DND-41 (cell line): ENCODE measurements around the gene TBC1D19.

Source experiments
- ATAC-seq: fragments of 200-7000 bp; cut with Tn5 transposase; 3 replicates; pipeline ENCODE4 v1.9.1; 2021; ENCODE audit warnings: low read depth; ENCODE audit not compliant: insufficient read depth
- DNase-seq: peaks from one replicate; pipeline ENCODE4 v3.0.0-alpha.2; 2020
- H2AFZ ChIP-seq: 2 replicates; pipeline ENCODE4 v1.6.0; 2012; ENCODE audit warnings: low read depth, low read length
- H3K27ac ChIP-seq: 2 replicates; pipeline ENCODE4 v1.5.1; 2012; ENCODE audit warnings: low read length, inconsistent platforms
- H3K27me3 ChIP-seq: fragments of 200-600 bp; sonication (generic); 2 replicates; pipeline ENCODE4 v1.6.0; 2012; ENCODE audit warnings: low read length, mild to moderate bottlenecking, inconsistent platforms; ENCODE audit not compliant: insufficient read depth, poor library complexity
- H3K36me3 ChIP-seq: 2 replicates; pipeline ENCODE4 v1.5.1; 2012; ENCODE audit warnings: low read length, inconsistent platforms; ENCODE audit not compliant: insufficient read depth
- H3K4me1 ChIP-seq: 2 replicates; pipeline ENCODE4 v1.5.1; 2012; ENCODE audit warnings: mild to moderate bottlenecking, low read length; ENCODE audit not compliant: insufficient read depth
- H3K4me2 ChIP-seq: 2 replicates; pipeline ENCODE4 v1.6.0; 2012; ENCODE audit warnings: mild to moderate bottlenecking, moderate library complexity, low read length, inconsistent platforms; ENCODE audit not compliant: insufficient read depth
- H3K4me3 ChIP-seq, 2 experiments: fragments of 200-600 bp in 1 of 2; shearing (Covaris generic) in 1 of 2; 2 replicates each; pipeline ENCODE4 v1.5.1; 2012 to 2016; ENCODE audit warnings: inconsistent platforms in 2 of 2, low read length in 2 of 2, mild to moderate bottlenecking in 2 of 2, low read depth in 1 of 2, moderate library complexity in 1 of 2
- H3K79me2 ChIP-seq: 2 replicates; pipeline ENCODE4 v1.6.0; 2012; ENCODE audit warnings: low read length, inconsistent platforms; ENCODE audit not compliant: insufficient read depth
- H3K9ac ChIP-seq: 2 replicates; pipeline ENCODE4 v1.6.0; 2012; ENCODE audit warnings: low read depth, mild to moderate bottlenecking, inconsistent platforms, low read length, moderate library complexity
- H3K9me3 ChIP-seq: 2 replicates; pipeline ENCODE4 v1.5.1; 2012; ENCODE audit warnings: low read length, moderate library complexity, mild to moderate bottlenecking, inconsistent platforms; ENCODE audit not compliant: insufficient read depth, severe bottlenecking
- H4K20me1 ChIP-seq: 2 replicates; pipeline ENCODE4 v1.6.0; 2012; ENCODE audit warnings: low read length; ENCODE audit not compliant: insufficient read depth
- EZH2 ChIP-seq: IDR thresholded peaks from 3 replicates; pipeline ENCODE4 v1.6.1; 2012; ENCODE audit warnings: borderline replicate concordance, low read depth, mild to moderate bottlenecking, moderate library complexity, low read length, inconsistent platforms; ENCODE audit not compliant: severe bottlenecking
- TF ChIP-seq, protein P1 (sequence below): IDR thresholded peaks from 2 replicates; pipeline ENCODE4 v1.5.1; 2012; ENCODE audit warnings: borderline replicate concordance, low read length, moderate library complexity, mild to moderate bottlenecking; ENCODE audit not compliant: poor library complexity, severe bottlenecking; ENCODE audit errors: extremely low read depth

The TBC1D19 gene

DNA sequence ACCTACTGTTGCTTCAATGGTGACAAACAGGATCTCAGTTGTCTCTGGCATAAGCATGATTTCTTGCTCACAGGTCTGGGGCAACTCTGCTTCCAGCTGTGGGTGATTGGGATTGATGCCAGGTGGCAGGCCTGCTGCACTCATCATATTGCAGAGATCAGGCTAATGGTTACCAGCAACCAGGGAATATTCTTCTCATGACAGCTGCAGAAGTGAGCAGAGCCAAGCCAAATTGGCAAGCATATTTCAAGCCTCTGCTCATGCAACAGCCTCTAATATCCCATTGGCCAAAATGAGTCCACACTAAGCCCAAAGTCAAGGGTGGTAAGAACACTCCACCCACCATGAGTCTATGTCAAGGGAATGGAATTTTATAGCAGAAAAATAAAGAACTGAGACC, 26.7 kb upstream of the TBC1D19 start:
- Histone ChIP-seq H3K79me2 (no peaks in the 10 kb centered on the region), H3K4me2 (no peak overlapping the region), H3K9me3 (no peaks in the 10 kb centered on the region), H2AFZ (no peak overlapping the region), H4K20me1 (no peaks in the 10 kb centered on the region), H3K4me1 (no peaks in the 10 kb centered on the region), H3K36me3 (no peaks in the 10 kb centered on the region), H3K27ac (no peak overlapping the region), H3K4me3 (no peak overlapping the region), H3K27me3 (no peaks in the 10 kb centered on the region), H3K9ac (no peak overlapping the region)
- ATAC-seq (no peak), DNase-seq (no peak)
- TF ChIP-seq EZH2: no peak
- TF ChIP-seq, protein P1, sequence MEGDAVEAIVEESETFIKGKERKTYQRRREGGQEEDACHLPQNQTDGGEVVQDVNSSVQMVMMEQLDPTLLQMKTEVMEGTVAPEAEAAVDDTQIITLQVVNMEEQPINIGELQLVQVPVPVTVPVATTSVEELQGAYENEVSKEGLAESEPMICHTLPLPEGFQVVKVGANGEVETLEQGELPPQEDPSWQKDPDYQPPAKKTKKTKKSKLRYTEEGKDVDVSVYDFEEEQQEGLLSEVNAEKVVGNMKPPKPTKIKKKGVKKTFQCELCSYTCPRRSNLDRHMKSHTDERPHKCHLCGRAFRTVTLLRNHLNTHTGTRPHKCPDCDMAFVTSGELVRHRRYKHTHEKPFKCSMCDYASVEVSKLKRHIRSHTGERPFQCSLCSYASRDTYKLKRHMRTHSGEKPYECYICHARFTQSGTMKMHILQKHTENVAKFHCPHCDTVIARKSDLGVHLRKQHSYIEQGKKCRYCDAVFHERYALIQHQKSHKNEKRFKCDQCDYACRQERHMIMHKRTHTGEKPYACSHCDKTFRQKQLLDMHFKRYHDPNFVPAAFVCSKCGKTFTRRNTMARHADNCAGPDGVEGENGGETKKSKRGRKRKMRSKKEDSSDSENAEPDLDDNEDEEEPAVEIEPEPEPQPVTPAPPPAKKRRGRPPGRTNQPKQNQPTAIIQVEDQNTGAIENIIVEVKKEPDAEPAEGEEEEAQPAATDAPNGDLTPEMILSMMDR: no peak

DNA sequence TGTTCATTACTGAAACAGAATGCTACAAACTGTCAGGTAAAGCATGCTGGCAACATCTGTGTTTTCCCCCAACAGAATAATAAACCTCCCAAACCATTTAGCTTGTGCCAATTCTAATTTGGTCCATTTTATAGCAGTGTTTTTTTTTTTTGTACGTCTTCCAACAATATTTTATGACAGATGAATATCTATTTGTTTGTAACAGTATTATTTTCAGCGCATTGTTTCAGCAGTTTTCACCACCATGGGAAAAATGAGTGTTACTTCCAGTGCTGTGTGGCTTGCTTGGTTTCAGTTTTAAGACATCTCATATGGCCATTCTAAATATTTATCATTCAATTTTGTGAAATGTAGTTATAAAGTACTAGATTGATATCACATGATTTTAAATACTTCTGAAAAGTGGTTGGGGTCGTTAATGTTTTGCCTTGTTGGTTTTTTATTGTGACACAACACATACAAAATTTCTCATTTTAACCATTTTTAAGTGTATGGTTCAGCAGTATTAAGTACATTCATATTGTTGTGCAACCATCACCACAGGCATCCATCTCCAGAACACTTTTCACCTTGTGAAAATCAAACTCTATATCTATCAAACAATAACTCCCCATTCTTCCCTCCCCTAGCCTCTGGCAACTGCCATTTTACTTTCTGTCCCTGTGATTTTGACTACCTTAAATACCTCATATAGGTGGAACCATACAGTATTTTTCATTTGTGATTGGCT, 25.6 kb upstream of the TBC1D19 start:
- no peak overlapping the region for H3K27ac ChIP-seq

GRCh38 chr4:26566133-26566532, 17.8 kb upstream of the TBC1D19 start:
- no peak overlapping the region for H2AFZ ChIP-seq
- no peaks in the 10 kb centered on the region for H4K20me1 ChIP-seq
- H3K4me3 ChIP-seq: no peak overlapping the region
- DNase-seq (no peak), ATAC-seq (no peak)
- no peaks in the 10 kb centered on the region for H3K79me2 ChIP-seq
- H3K36me3 ChIP-seq: no peaks in the 10 kb centered on the region
- H3K27me3 ChIP-seq: no peaks in the 10 kb centered on the region
- H3K9me3 ChIP-seq: no peaks in the 10 kb centered on the region
- no peak overlapping the region for H3K27ac ChIP-seq
- no peak overlapping the region for H3K4me2 ChIP-seq
- no peak for TF ChIP-seq EZH2
- TF ChIP-seq, protein P1: no peak
- no peak overlapping the region for H3K9ac ChIP-seq
- no peaks in the 10 kb centered on the region for H3K4me1 ChIP-seq

More for the DNA sequence above, 25.6 kb upstream of the TBC1D19 start:
- Histone ChIP-seq H3K9ac (no peak overlapping the region), H3K4me1 (no peaks in the 10 kb centered on the region), H3K4me3 (no peak overlapping the region), H3K9me3 (no peaks in the 10 kb centered on the region), H2AFZ (no peak overlapping the region), H3K4me2 (no peak overlapping the region), H3K36me3 (no peaks in the 10 kb centered on the region), H3K27me3 (no peaks in the 10 kb centered on the region), H4K20me1 (no peaks in the 10 kb centered on the region), H3K79me2 (no peaks in the 10 kb centered on the region)
- no peak for DNase-seq
- ATAC-seq: no peak
- TF ChIP-seq, protein P1: no peak
- TF ChIP-seq EZH2: no peak
